A549 (cell line): Measurements from ENCODE around the gene PANK2. TPM values are rescaled to one million over a fixed set of nuclear protein-coding genes. Genes with fewer than 3 reads are reported as not detected.

Experiments
- ATAC-seq, 2 experiments: fragments of 200-7000 bp in 1 of 2; fragments of >200 bp in 1 of 2; cut with Nextera tagmentation in 1 of 2; cut with Tn5 transposase in 1 of 2; 3 replicates each; pipeline versions ENCODE4 v1.8.0 to v1.9.1; 2018 to 2020; ENCODE audit warnings: mild to moderate bottlenecking in 1 of 2, moderate library complexity in 1 of 2
- CTCF ChIA-PET: fragments of 300-600 bp; sonication (Branson Sonifier 250); formaldehyde crosslinking; extraction: SDS; loops from one replicate; lab custom pipeline; 2021; ENCODE audit warnings: antibody characterized with exemption, inconsistent platforms; lab: Yijun Ruan, JAX
- POLR2A ChIA-PET: fragments of 350-600 bp; formaldehyde crosslinking; extraction: SDS; loops from one replicate; lab custom pipeline; 2021; ENCODE audit warnings: antibody characterized with exemption, inconsistent platforms; lab: Yijun Ruan, JAX
- DNase-seq, 2 experiments: peaks; one replicate each; pipeline versions ENCODE4 v3.0.0 to v3.0.0-alpha.2; 2011 to 2016; ENCODE audit warnings: low read depth in 1 of 2, low spot score in 1 of 2
- FAIRE-seq: peaks from 2 replicates; lab custom pipeline; 2011; peaks lifted over from hg19 to GRCh38; lab: Jason Lieb, UNC
- H3K27ac ChIP-seq, 2 experiments: fragments of >200 bp; sonication (Bioruptor Twin); formaldehyde crosslinking; 3 replicates each; pipeline ENCODE4 v1.5.1; 2016 to 2017
- H3K4me1 ChIP-seq: fragments of >200 bp; sonication (Bioruptor Twin); formaldehyde crosslinking; 3 replicates; pipeline ENCODE4 v1.6.1; 2016
- H3K4me2 ChIP-seq: fragments of >200 bp; sonication (Bioruptor Twin); formaldehyde crosslinking; 3 replicates; pipeline ENCODE4 v1.6.1; 2016
- H3K4me3 ChIP-seq: fragments of >200 bp; sonication (Bioruptor Twin); formaldehyde crosslinking; 3 replicates; pipeline ENCODE4 v1.5.1; 2016
- H3K9me3 ChIP-seq: fragments of >200 bp; sonication (Bioruptor Twin); formaldehyde crosslinking; 3 replicates; pipeline ENCODE4 v1.6.1; 2016
- BHLHE40 ChIP-seq: IDR thresholded peaks from 2 replicates; pipeline ENCODE4 v1.6.1; 2012; ENCODE audit warnings: low read depth, low read length, inconsistent platforms
- CBX8 ChIP-seq: fragments of 200-600 bp; sonication (generic); IDR thresholded peaks from 2 replicates; pipeline ENCODE4 v1.6.1; 2016
- CEBPB ChIP-seq, 2 experiments: fragments of >200 bp in 1 of 2; sonication (Bioruptor Twin) in 1 of 2; formaldehyde crosslinking in 1 of 2; IDR thresholded peaks; 2 replicates each; pipeline ENCODE4 v1.6.1; 2012 to 2016
- CHD4 ChIP-seq: fragments of 200-600 bp; sonication (generic); IDR thresholded peaks from 2 replicates; pipeline ENCODE4 v1.6.1; 2016; ENCODE audit warnings: antibody characterized with exemption, mild to moderate bottlenecking, borderline replicate concordance
- E2F6 ChIP-seq: IDR thresholded peaks from 2 replicates; pipeline ENCODE4 v1.6.1; 2012; ENCODE audit warnings: low read depth, borderline replicate concordance
- EHMT2 ChIP-seq: fragments of 200-600 bp; sonication (generic); IDR thresholded peaks from 2 replicates; pipeline ENCODE4 v1.6.1; 2016; ENCODE audit warnings: antibody characterized with exemption, low read depth, mild to moderate bottlenecking, moderate library complexity
- ELK1 ChIP-seq: fragments of 150-350 bp; IDR thresholded peaks from 2 replicates; pipeline ENCODE4 v1.6.1; 2014; ENCODE audit warnings: low read depth, mild to moderate bottlenecking, low read length
- FOSL2 ChIP-seq, 2 experiments: fragments of 450-650 bp in 1 of 2; fragments of >200 bp in 1 of 2; sonication (Bioruptor Twin) in 1 of 2; formaldehyde crosslinking; IDR thresholded peaks; 2 replicates each; pipeline versions ENCODE4 v1.5.0 to v1.6.1; 2016 to 2020; ENCODE audit warnings: mild to moderate bottlenecking in 1 of 2, moderate library complexity in 1 of 2
- FOXS1 ChIP-seq: fragments of 250-450 bp; sonication (Bioruptor Pico); IDR thresholded peaks from 2 replicates; pipeline ENCODE4 v1.5.0; 2020; ENCODE audit warnings: mild to moderate bottlenecking, moderate library complexity
- HES2 ChIP-seq: fragments of >200 bp; sonication (Bioruptor Twin); formaldehyde crosslinking; IDR thresholded peaks from 2 replicates; pipeline ENCODE4 v1.6.1; 2016
- JUN ChIP-seq, 2 experiments: fragments of >200 bp; sonication (Bioruptor Twin); formaldehyde crosslinking; IDR thresholded peaks; 2 replicates in 1 of 2; 3 replicates in 1 of 2; pipeline ENCODE4 v1.6.1; 2016 to 2017
- JUNB ChIP-seq: fragments of >200 bp; sonication (Bioruptor Twin); formaldehyde crosslinking; IDR thresholded peaks from 2 replicates; pipeline ENCODE4 v1.6.1; 2016
- MAX ChIP-seq: IDR thresholded peaks from 2 replicates; pipeline ENCODE4 v1.6.1; 2012
- MAZ ChIP-seq: fragments of 150-350 bp; IDR thresholded peaks from 2 replicates; pipeline ENCODE4 v1.6.1; 2014; ENCODE audit warnings: antibody characterized with exemption, low read depth, low read length, borderline replicate concordance
- NFE2L2 ChIP-seq: fragments of 150-350 bp; conservative IDR thresholded peaks from 2 replicates; pipeline ENCODE4 v1.6.1; 2014; ENCODE audit warnings: low read length
- NPAS2 ChIP-seq: fragments of 250-450 bp; sonication (Bioruptor Pico); IDR thresholded peaks from 2 replicates; pipeline ENCODE4 v1.8.0; 2022; ENCODE audit warnings: mild to moderate bottlenecking, moderate library complexity, borderline replicate concordance
- PHF8 ChIP-seq: fragments of 200-600 bp; sonication (generic); IDR thresholded peaks from 2 replicates; pipeline ENCODE4 v1.6.1; 2016; ENCODE audit warnings: low read depth, mild to moderate bottlenecking, antibody characterized with exemption, moderate library complexity, borderline replicate concordance
- RNF2 ChIP-seq: fragments of 200-600 bp; sonication (generic); IDR thresholded peaks from 2 replicates; pipeline ENCODE4 v1.6.1; 2016; ENCODE audit warnings: low read depth, mild to moderate bottlenecking, antibody characterized with exemption, moderate library complexity, borderline replicate concordance
- ZFP36 ChIP-seq: fragments of 450-650 bp; IDR thresholded peaks from 2 replicates; pipeline ENCODE4 v1.6.1; 2014; ENCODE audit warnings: borderline replicate concordance; ENCODE audit not compliant: partially characterized antibody
- ZSCAN20 ChIP-seq: fragments of 250-450 bp; sonication (Bioruptor Pico); IDR thresholded peaks from 2 replicates; pipeline ENCODE4 v1.8.0; 2022; ENCODE audit warnings: mild to moderate bottlenecking, moderate library complexity
- WGBS: methylation state at CpG from one replicate; pipeline ENCODE4 v1.1.6; 2017; ENCODE audit errors: missing lambda C conversion rate; 5-methylcytosine and 5-hydroxymethylcytosine counted together
- polyA plus RNA-seq, 4 experiments: library from polyadenylated mRNA; depleted of rRNA in 3 of 4; stranded (reverse); fragments of >200 nt; fragmentation: RNase III in 1 of 4; extraction: RNeasy Plus Mini Kit Qiagen cat#74134 plus additional on column Dnase treatment in 1 of 4; gene quantifications; 2 replicates in 3 of 4; 3 replicates in 1 of 4; pipeline ENCODE4 v1.2.3, GENCODE V29; 2011 to 2017

The PANK2 gene
- polyA plus RNA-seq, 2 of the 4 experiments (the other 2 are of a cell fraction): 44.6 to 45.9 TPM

GRCh38 chr20:3931664-3932063 is 42.5 kb downstream of the PANK2 start (continued):
- TF ChIP-seq HES2 (no peak), JUN (IDR thresholded peaks at IDR 0.05) (no peak), NFE2L2 (no peak), BHLHE40 (no peak)

GRCh38 chr20:3932277-3932676 is 43.1 kb downstream of the PANK2 start:
- DNase-seq (no peak), ATAC-seq (no peak), FAIRE-seq (no peak)
- H3K4me3 ChIP-seq: no peak overlapping the region
- CTCF ChIA-PET: interaction anchor here (0.6 to 2.0 kb wide), 6 partner anchors 33 to 153 kb away, joined by 3 to 11 read pairs (median 4); partner anchors contain the start of gene CENPB
- H3K4me2 ChIP-seq: peak overlapping the region; percentile 29
- WGBS: 79% methylated on average over 4 of the region's 4 CpGs
- peak overlapping the region in 1 of 2 experiments; percentile 26; a peak in 2 of 6 replicates for H3K27ac ChIP-seq
- TF ChIP-seq BHLHE40 (no peak), FOSL2 (IDR thresholded peaks at IDR 0.05) (no peak), FOSL2 (CRISPR knock-in tag; IDR thresholded peaks at IDR 0.05) (no peak), ZFP36 (no peak), RNF2 (no peak), PHF8 (no peak), ELK1 (no peak), CBX8 (no peak), EHMT2 (no peak), MAZ (no peak)
- H3K9me3 ChIP-seq: no peaks in the 10 kb centered on the region
- H3K4me1 ChIP-seq: peaks cover 6% of the 10 kb centered on the region; the same call in 2 of the 3 replicates
- POLR2A ChIA-PET: interaction anchor here (0.7 kb wide), 1 partner anchor 99 kb away, joined by 4 read pairs; no protein-coding TSS in a partner anchor

- H3K27ac ChIP-seq: peak overlapping the region; percentile 14 to 26; a peak in 2 of 6 replicates
- CTCF ChIA-PET: interaction anchor here (0.6 to 2.0 kb wide), 7 partner anchors 9 to 152 kb away, joined by 3 to 11 read pairs (median 3); partner anchors contain the start of gene CENPB
- no peak for TF ChIP-seq NPAS2
- TF ChIP-seq, all 56 proteins: peak for 0
- 68% methylated on average over 6 of the region's 6 CpGs for WGBS
- no peak overlapping the region for H3K4me3 ChIP-seq
- peak overlapping the region; percentile 29 for H3K4me2 ChIP-seq
- POLR2A ChIA-PET: interaction anchor here (0.7 kb wide), 1 partner anchor 100 kb away, joined by 4 read pairs; no protein-coding TSS in a partner anchor
- peaks cover 6% of the 10 kb centered on the region; the same call in 2 of the 3 replicates for H3K4me1 ChIP-seq
- no peaks in the 10 kb centered on the region for H3K9me3 ChIP-seq
- FAIRE-seq (no peak), DNase-seq (no peak), ATAC-seq (no peak)
Measured at GRCh38 chr20:3932681-3933080, 43.5 kb downstream of the PANK2 start.

GRCh38 chr20:3933218-3933617 is 44.0 kb downstream of the PANK2 start:
- no peaks in the 10 kb centered on the region for H3K9me3 ChIP-seq
- no peak for TF ChIP-seq JUNB
- no peak for TF ChIP-seq E2F6
- no peak for TF ChIP-seq CEBPB (IDR thresholded peaks at IDR 0.05)
- no peak for TF ChIP-seq CHD4
- no peak for TF ChIP-seq FOXS1
- TF ChIP-seq RNF2: no peak
- TF ChIP-seq MAX: no peak
- TF ChIP-seq ZSCAN20 (CRISPR knock-in tag): no peak
- no peak overlapping the region for H3K4me3 ChIP-seq
- peak overlapping the region; percentile 29 for H3K4me2 ChIP-seq
- 88% methylated on average over 4 of the region's 4 CpGs for WGBS
- peaks cover 6% of the 10 kb centered on the region; the same call in 1 of the 3 replicates for H3K4me1 ChIP-seq
- ChIA-PET CTCF (interaction anchor here (0.5 to 2.0 kb wide), 5 partner anchors 9 to 152 kb away, joined by 3 to 11 read pairs (median 3); partner anchors contain the start of gene RNF24), POLR2A (no interaction called here)
- no peak; a peak in 1 of 6 replicates for ATAC-seq
- FAIRE-seq: no peak
- H3K27ac ChIP-seq: peak overlapping the region; percentile 14 to 26; a peak in 1 of 6 replicates
- DNase-seq: no peak
